Mammary epithelial cell (primary cell): ENCODE measurements around the gene RND1.
A peak's percentile ranks its signal among the peaks of the same experiment; 100 is the strongest.

Source experiments
- EZH2 ChIP-seq: IDR thresholded peaks from 2 replicates; pipeline ENCODE4 v1.6.1; 2012; ENCODE audit warnings: low read length, inconsistent platforms, borderline replicate concordance
- TF ChIP-seq, protein P1 (sequence below), 2 donors: IDR thresholded peaks in 1 of 2; conservative IDR thresholded peaks in 1 of 2; 2 replicates each; pipeline ENCODE4 v1.5.1; 2011 to 2012; ENCODE audit warnings: inconsistent platforms in 2 of 2, low read length in 2 of 2, mild to moderate bottlenecking in 2 of 2, control low read depth in 1 of 2, low read depth in 1 of 2; ENCODE audit not compliant: insufficient read depth in 1 of 2; ENCODE audit errors: extremely low read depth in 1 of 2

DNA sequence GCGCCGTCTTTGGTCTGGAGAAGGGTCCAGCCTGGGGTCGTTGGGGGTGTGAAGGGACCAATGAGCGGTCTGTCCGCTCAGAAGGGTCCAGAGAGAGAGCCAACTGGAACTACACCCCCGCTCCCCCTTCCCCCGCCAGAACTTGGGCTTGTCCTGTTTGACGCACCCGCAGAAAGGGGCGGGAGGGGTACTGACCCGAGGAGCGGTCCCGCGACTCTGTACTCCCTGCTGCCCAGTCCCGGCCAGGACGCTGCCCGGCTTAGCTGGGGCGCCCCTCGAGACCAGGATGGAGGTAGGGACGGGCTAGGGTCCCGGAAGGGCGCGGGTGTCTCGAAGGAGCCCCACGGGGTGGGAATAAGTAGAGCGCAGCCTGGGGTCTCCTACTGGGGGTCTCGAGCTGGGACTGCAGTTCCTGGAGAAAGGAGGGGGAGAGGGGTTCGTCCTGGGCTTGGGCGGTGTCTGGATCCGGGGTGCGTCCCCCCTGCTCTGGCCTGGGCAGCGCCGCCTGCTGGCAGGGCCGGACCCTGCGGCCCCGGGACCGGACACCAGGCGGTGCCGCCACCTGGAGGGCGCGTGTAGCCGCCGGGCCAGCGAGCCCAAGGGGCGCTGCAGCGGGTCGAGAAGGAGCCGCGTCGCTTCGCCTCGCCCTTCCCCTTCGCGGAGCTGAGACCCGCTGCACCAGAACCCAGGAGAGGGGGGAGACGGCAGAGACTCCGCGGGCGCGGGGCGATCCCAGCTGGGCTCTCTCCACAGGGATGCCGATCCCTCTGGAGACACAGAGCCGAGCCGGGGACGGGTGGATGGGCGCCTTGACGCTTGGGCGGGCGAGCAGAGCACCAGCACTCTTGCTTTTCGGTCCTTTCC is 51.2 kb downstream of the RND1 start:
- TF ChIP-seq, protein P1, sequence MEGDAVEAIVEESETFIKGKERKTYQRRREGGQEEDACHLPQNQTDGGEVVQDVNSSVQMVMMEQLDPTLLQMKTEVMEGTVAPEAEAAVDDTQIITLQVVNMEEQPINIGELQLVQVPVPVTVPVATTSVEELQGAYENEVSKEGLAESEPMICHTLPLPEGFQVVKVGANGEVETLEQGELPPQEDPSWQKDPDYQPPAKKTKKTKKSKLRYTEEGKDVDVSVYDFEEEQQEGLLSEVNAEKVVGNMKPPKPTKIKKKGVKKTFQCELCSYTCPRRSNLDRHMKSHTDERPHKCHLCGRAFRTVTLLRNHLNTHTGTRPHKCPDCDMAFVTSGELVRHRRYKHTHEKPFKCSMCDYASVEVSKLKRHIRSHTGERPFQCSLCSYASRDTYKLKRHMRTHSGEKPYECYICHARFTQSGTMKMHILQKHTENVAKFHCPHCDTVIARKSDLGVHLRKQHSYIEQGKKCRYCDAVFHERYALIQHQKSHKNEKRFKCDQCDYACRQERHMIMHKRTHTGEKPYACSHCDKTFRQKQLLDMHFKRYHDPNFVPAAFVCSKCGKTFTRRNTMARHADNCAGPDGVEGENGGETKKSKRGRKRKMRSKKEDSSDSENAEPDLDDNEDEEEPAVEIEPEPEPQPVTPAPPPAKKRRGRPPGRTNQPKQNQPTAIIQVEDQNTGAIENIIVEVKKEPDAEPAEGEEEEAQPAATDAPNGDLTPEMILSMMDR (conservative IDR thresholded peaks at IDR 0.05 in 1 of 2, IDR thresholded peaks at IDR 0.05 in 1 of 2; ENCODE audit: extremely low read depth in 1 of 2, insufficient read depth in 1 of 2, low read depth in 1 of 2, low read length in 2 of 2), result peak; percentile 95 to 98
- no peak for TF ChIP-seq EZH2
